DND-41 (cell line): Measurements from ENCODE around the gene CD244.

Experiments
- ATAC-seq: fragments of 200-7000 bp; cut with Tn5 transposase; 3 replicates; pipeline ENCODE4 v1.9.1; 2021; ENCODE audit warnings: low read depth; ENCODE audit not compliant: insufficient read depth
- DNase-seq: peaks from one replicate; pipeline ENCODE4 v3.0.0-alpha.2; 2020
- H2AFZ ChIP-seq: 2 replicates; pipeline ENCODE4 v1.6.0; 2012; ENCODE audit warnings: low read depth, low read length
- H3K27ac ChIP-seq: 2 replicates; pipeline ENCODE4 v1.5.1; 2012; ENCODE audit warnings: low read length, inconsistent platforms
- H3K27me3 ChIP-seq: fragments of 200-600 bp; sonication (generic); 2 replicates; pipeline ENCODE4 v1.6.0; 2012; ENCODE audit warnings: low read length, mild to moderate bottlenecking, inconsistent platforms; ENCODE audit not compliant: insufficient read depth, poor library complexity
- H3K36me3 ChIP-seq: 2 replicates; pipeline ENCODE4 v1.5.1; 2012; ENCODE audit warnings: low read length, inconsistent platforms; ENCODE audit not compliant: insufficient read depth
- H3K4me1 ChIP-seq: 2 replicates; pipeline ENCODE4 v1.5.1; 2012; ENCODE audit warnings: mild to moderate bottlenecking, low read length; ENCODE audit not compliant: insufficient read depth
- H3K4me2 ChIP-seq: 2 replicates; pipeline ENCODE4 v1.6.0; 2012; ENCODE audit warnings: mild to moderate bottlenecking, moderate library complexity, low read length, inconsistent platforms; ENCODE audit not compliant: insufficient read depth
- H3K4me3 ChIP-seq, 2 experiments: fragments of 200-600 bp in 1 of 2; shearing (Covaris generic) in 1 of 2; 2 replicates each; pipeline ENCODE4 v1.5.1; 2012 to 2016; ENCODE audit warnings: inconsistent platforms in 2 of 2, low read length in 2 of 2, mild to moderate bottlenecking in 2 of 2, low read depth in 1 of 2, moderate library complexity in 1 of 2
- H3K79me2 ChIP-seq: 2 replicates; pipeline ENCODE4 v1.6.0; 2012; ENCODE audit warnings: low read length, inconsistent platforms; ENCODE audit not compliant: insufficient read depth
- H3K9ac ChIP-seq: 2 replicates; pipeline ENCODE4 v1.6.0; 2012; ENCODE audit warnings: low read depth, mild to moderate bottlenecking, inconsistent platforms, low read length, moderate library complexity
- H3K9me3 ChIP-seq: 2 replicates; pipeline ENCODE4 v1.5.1; 2012; ENCODE audit warnings: low read length, moderate library complexity, mild to moderate bottlenecking, inconsistent platforms; ENCODE audit not compliant: insufficient read depth, severe bottlenecking
- H4K20me1 ChIP-seq: 2 replicates; pipeline ENCODE4 v1.6.0; 2012; ENCODE audit warnings: low read length; ENCODE audit not compliant: insufficient read depth
- CTCF ChIP-seq: IDR thresholded peaks from 2 replicates; pipeline ENCODE4 v1.5.1; 2012; ENCODE audit warnings: borderline replicate concordance, low read length, moderate library complexity, mild to moderate bottlenecking; ENCODE audit not compliant: poor library complexity, severe bottlenecking; ENCODE audit errors: extremely low read depth
- EZH2 ChIP-seq: IDR thresholded peaks from 3 replicates; pipeline ENCODE4 v1.6.1; 2012; ENCODE audit warnings: borderline replicate concordance, low read depth, mild to moderate bottlenecking, moderate library complexity, low read length, inconsistent platforms; ENCODE audit not compliant: severe bottlenecking

Gene CD244

GRCh38 chr1:160839746-160840145, 22.9 kb downstream of the CD244 start:
- Histone ChIP-seq H3K9me3 (no peaks in the 10 kb centered on the region), H2AFZ (no peak overlapping the region), H3K4me2 (no peak overlapping the region), H3K9ac (no peak overlapping the region), H3K4me1 (peaks cover 45% of the 10 kb centered on the region), H3K79me2 (no peaks in the 10 kb centered on the region), H3K27me3 (no peaks in the 10 kb centered on the region), H3K36me3 (no peaks in the 10 kb centered on the region), H3K4me3 (no peak overlapping the region), H3K27ac (peak overlapping the region; percentile 26; the same call in 1 of the 2 replicates), H4K20me1 (no peaks in the 10 kb centered on the region)
- no peak for TF ChIP-seq EZH2
- no peak for TF ChIP-seq CTCF
- ATAC-seq (no peak), DNase-seq (no peak)

GRCh38 chr1:160838888-160839287, 23.8 kb downstream of the CD244 start:
- Histone ChIP-seq H3K4me1 (peaks cover 45% of the 10 kb centered on the region), H3K79me2 (no peaks in the 10 kb centered on the region), H3K36me3 (no peaks in the 10 kb centered on the region), H3K9me3 (no peaks in the 10 kb centered on the region), H3K27me3 (no peaks in the 10 kb centered on the region), H3K4me3 (peak overlapping the region in 1 of 2 experiments; percentile 38; a peak in 1 of 4 replicates), H3K9ac (peak overlapping the region; percentile 61), H3K27ac (peak overlapping the region; percentile 98), H2AFZ (peak overlapping the region; percentile 49), H4K20me1 (no peaks in the 10 kb centered on the region), H3K4me2 (peak overlapping the region; percentile 61)
- DNase-seq = peak; percentile 82
- no peak for TF ChIP-seq EZH2
- no peak for TF ChIP-seq CTCF
- ATAC-seq = peak; percentile 37

- Histone ChIP-seq H3K27me3 (no peaks in the 10 kb centered on the region), H3K9me3 (no peaks in the 10 kb centered on the region), H2AFZ (peak overlapping the region; percentile 73), H3K4me2 (peak overlapping the region; percentile 61), H3K4me3 (peak overlapping the region in 1 of 2 experiments; percentile 38; a peak in 2 of 4 replicates), H4K20me1 (no peaks in the 10 kb centered on the region), H3K79me2 (no peaks in the 10 kb centered on the region), H3K4me1 (peaks cover 45% of the 10 kb centered on the region), H3K27ac (peak overlapping the region; percentile 98), H3K9ac (peak overlapping the region; percentile 61), H3K36me3 (no peaks in the 10 kb centered on the region)
- TF ChIP-seq EZH2 (no peak), CTCF (peak; percentile 82)
- peak; percentile 97 for DNase-seq
- ATAC-seq = peak; percentile 90
Observed at GRCh38 chr1:160837558-160838205, 25.0 kb downstream of the CD244 start.

GRCh38 chr1:160836981-160837557, 25.6 kb downstream of the CD244 start:
- ATAC-seq (peak; percentile 0; the same call in 2 of the 3 replicates), DNase-seq (peak; percentile 32)
- peaks cover 45% of the 10 kb centered on the region for H3K4me1 ChIP-seq
- H3K4me3 ChIP-seq = no peak overlapping the region
- H2AFZ ChIP-seq = peak overlapping the region; percentile 73
- H3K79me2 ChIP-seq = no peaks in the 10 kb centered on the region
- peak overlapping the region; percentile 98 for H3K27ac ChIP-seq
- H3K4me2 ChIP-seq = peak overlapping the region; percentile 61
- H3K27me3 ChIP-seq = no peaks in the 10 kb centered on the region
- no peaks in the 10 kb centered on the region for H4K20me1 ChIP-seq
- H3K9ac ChIP-seq = peak overlapping the region; percentile 61
- TF ChIP-seq EZH2 = no peak
- TF ChIP-seq CTCF = no peak
- H3K36me3 ChIP-seq = no peaks in the 10 kb centered on the region
- H3K9me3 ChIP-seq = no peaks in the 10 kb centered on the region
